ENCODE results near the gene KIAA1217.

GRCh38 chr10:24475598-24475997, 266.7 kb downstream of the KIAA1217 start:
- no peak for TF ChIP-seq CTCF (conservative IDR thresholded peaks at IDR 0.05; ENCODE audit: low read length)
- TF ChIP-seq EZH2phosphoT487 (IDR thresholded peaks at IDR 0.05; ENCODE audit: borderline replicate concordance), result no peak
